Activated T-cell treated with anti-CD3 and anti-CD28 coated beads, Interleukin-2, amount 50 U/mL, for 4 hours (primary cell): ENCODE results near the gene RNF121. TPM values are rescaled to one million over a fixed set of nuclear protein-coding genes. Genes with fewer than 3 reads are reported as not detected.

Experiments
- ATAC-seq, 2 donors: fragments of 200-7000 bp; cut with Tn5 transposase; one replicate each; pipeline ENCODE4 v1.10.0; 2021
- DNase-seq: peaks from one replicate; pipeline ENCODE4 v3.0.0-alpha.2; 2020
- H3K27me3 Mint-ChIP-seq: one replicate; pipeline ENCODE4 v1.8.0; 2021; ENCODE audit warnings: low read depth, mixed read lengths
- H3K36me3 Mint-ChIP-seq: one replicate; pipeline ENCODE4 v1.8.0; 2022; ENCODE audit warnings: mixed read lengths; ENCODE audit not compliant: insufficient read depth
- H3K4me1 Mint-ChIP-seq: one replicate; pipeline ENCODE4 v1.8.0; 2021; ENCODE audit warnings: low read depth, mixed read lengths
- H3K4me3 Mint-ChIP-seq: one replicate; pipeline ENCODE4 v1.8.0; 2021; ENCODE audit warnings: mild to moderate bottlenecking, moderate library complexity, mixed read lengths
- H3K9me3 Mint-ChIP-seq: one replicate; pipeline ENCODE4 v1.8.0; 2021; ENCODE audit warnings: mixed read lengths
- total RNA-seq, 3 donors: library from RNA; stranded (reverse); gene quantifications; one replicate each; pipeline ENCODE4 v1.2.1, GENCODE V29; 2021

RNF121 gene
- total RNA-seq, 3 donors from 2014 or later, result 38.3 to 46.0 (median 43.0) TPM

GRCh38 chr11:71927820-71928736 is 768 bp upstream of the RNF121 start, which contains the start of gene XNDC1N:
Gene XNDC1N (minus strand): TSS chr11:71928594. CDS start chr11:71923353, 5,241 bp downstream.
- Mint-ChIP-seq H3K4me1 (peaks cover 42% of the 10 kb centered on the region), H3K27me3 (no peaks in the 10 kb centered on the region), H3K36me3 (no peaks in the 10 kb centered on the region), H3K4me3 (peak within 1 kb of the TSS; percentile 99), H3K9me3 (no peaks in the 10 kb centered on the region)
- DNase-seq (peak; percentile 30), ATAC-seq (peak; percentile 84 to 86)

DNA sequence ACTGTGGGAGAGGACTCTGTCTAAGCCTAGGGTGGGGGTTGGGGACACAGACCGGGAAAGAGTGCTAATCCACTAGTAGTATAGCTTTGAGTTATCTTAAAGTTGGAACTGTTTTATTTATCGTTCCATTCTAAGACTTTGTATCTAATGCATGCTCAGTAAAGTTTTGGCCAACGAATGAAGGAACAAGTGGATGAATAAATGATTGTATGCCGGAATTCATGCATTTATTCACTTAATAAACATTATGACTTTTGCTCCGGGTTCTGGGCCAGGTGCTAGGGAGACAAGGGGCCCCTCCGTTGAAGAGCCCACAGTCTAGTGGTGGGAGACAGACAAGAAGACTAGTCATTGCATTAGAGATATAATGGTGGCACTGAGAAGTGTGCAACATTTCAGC is 645 bp downstream of the RNF121 start:
- Mint-ChIP-seq H3K4me1 (peaks cover 52% of the 10 kb centered on the region), H3K9me3 (no peaks in the 10 kb centered on the region), H3K4me3 (peak overlapping the region; percentile 99), H3K36me3 (peaks cover 2% of the 10 kb centered on the region), H3K27me3 (no peaks in the 10 kb centered on the region)
- ATAC-seq (no peak), DNase-seq (no peak)

- Mint-ChIP-seq H3K4me1 (peaks cover 54% of the 10 kb centered on the region), H3K27me3 (no peaks in the 10 kb centered on the region), H3K9me3 (no peaks in the 10 kb centered on the region), H3K4me3 (peak overlapping the region; percentile 99), H3K36me3 (peaks cover 2% of the 10 kb centered on the region)
- no peak for DNase-seq
- ATAC-seq, result no peak
Observed at GRCh38 chr11:71930556-71931244, 1.9 kb downstream of the RNF121 start.

- H3K36me3 Mint-ChIP-seq, result peaks cover 2% of the 10 kb centered on the region
Observed at GRCh38 chr11:71931245-71931602, 2.4 kb downstream of the RNF121 start.

GRCh38 chr11:71933141-71933933 is 4.5 kb downstream of the RNF121 start:
- no peaks in the 10 kb centered on the region for H3K9me3 Mint-ChIP-seq
- peaks cover 48% of the 10 kb centered on the region for H3K4me1 Mint-ChIP-seq
- H3K4me3 Mint-ChIP-seq, result no peak overlapping the region

More at GRCh38 chr11:71931245-71931602, 2.4 kb downstream of the RNF121 start:
- Mint-ChIP-seq H3K4me1 (peaks cover 54% of the 10 kb centered on the region), H3K9me3 (no peaks in the 10 kb centered on the region), H3K4me3 (peak overlapping the region; percentile 99), H3K27me3 (no peaks in the 10 kb centered on the region)
- DNase-seq (no peak), ATAC-seq (peak; percentile 3 to 6)

GRCh38 chr11:71934213-71934612 is 5.4 kb downstream of the RNF121 start:
- H3K4me3 Mint-ChIP-seq, result no peak overlapping the region
- H3K36me3 Mint-ChIP-seq, result peaks cover 16% of the 10 kb centered on the region
- DNase-seq, result no peak
- ATAC-seq, result peak in 1 of 2 donors; percentile 31
- H3K27me3 Mint-ChIP-seq, result no peaks in the 10 kb centered on the region
- peaks cover 46% of the 10 kb centered on the region for H3K4me1 Mint-ChIP-seq
- no peaks in the 10 kb centered on the region for H3K9me3 Mint-ChIP-seq

More at GRCh38 chr11:71933141-71933933, 4.5 kb downstream of the RNF121 start:
- H3K36me3 Mint-ChIP-seq, result peaks cover 11% of the 10 kb centered on the region
- ATAC-seq (no peak), DNase-seq (no peak)
- H3K27me3 Mint-ChIP-seq, result no peaks in the 10 kb centered on the region

DNA sequence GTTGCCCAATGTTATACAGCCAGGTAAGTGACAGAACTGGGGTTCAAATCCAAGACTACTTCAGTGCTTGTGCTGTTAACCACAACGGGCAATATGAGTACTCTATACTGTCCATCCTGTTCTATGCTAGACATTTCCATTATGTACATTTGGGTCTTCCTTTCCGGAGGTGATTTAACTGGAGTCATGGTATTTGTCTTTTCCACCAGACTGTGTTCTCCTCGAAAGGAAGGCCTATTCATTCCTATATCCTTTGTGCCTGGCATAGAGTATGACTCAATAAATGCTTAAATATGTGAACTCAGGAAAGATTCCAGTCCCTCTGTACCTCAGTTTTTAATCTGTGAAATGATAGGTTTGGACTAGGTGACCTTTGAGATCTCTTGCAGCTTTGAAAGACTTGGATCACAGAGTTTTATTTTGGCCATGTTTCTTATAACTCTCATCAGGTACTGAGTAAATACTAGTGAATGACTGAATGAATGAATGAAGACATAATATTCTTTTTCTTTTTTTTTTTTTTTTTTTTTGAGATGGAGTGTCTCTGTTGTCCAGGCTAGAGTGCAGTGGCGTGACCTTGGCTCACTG is 6.6 kb downstream of the RNF121 start:
- Mint-ChIP-seq H3K4me1 (peaks cover 34% of the 10 kb centered on the region), H3K4me3 (no peak overlapping the region)

DNA sequence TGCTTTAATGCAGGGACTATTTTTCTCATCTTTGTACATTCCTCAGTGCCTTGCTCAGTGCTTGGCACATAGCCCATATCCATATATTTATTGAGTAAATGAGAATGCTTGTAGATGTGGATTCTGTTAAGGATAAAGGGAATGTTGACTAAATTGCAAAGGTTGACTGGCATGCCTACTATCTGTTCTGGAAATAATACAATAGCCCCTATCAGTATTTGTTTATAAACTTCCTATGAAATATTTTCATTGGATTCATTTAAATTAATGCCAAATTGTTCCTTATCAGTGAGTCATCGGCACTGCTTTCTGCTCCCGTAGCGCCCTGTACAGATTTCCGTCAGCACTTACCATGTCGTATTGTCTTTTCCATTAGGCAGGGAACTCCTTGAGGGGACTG is 8.0 kb downstream of the RNF121 start:
- DNase-seq (no peak), ATAC-seq (no peak)
- no peaks in the 10 kb centered on the region for H3K9me3 Mint-ChIP-seq
- peaks cover 18% of the 10 kb centered on the region for H3K36me3 Mint-ChIP-seq
- no peaks in the 10 kb centered on the region for H3K27me3 Mint-ChIP-seq
- H3K4me1 Mint-ChIP-seq, result peaks cover 21% of the 10 kb centered on the region
- H3K4me3 Mint-ChIP-seq, result no peak overlapping the region

More for the DNA sequence above, 6.6 kb downstream of the RNF121 start:
- Mint-ChIP-seq H3K27me3 (no peaks in the 10 kb centered on the region), H3K36me3 (peaks cover 18% of the 10 kb centered on the region), H3K9me3 (no peaks in the 10 kb centered on the region)
- no peak for ATAC-seq
- DNase-seq, result no peak

- Mint-ChIP-seq H3K4me1 (peaks cover 15% of the 10 kb centered on the region), H3K27me3 (no peaks in the 10 kb centered on the region), H3K36me3 (peaks cover 20% of the 10 kb centered on the region), H3K9me3 (no peaks in the 10 kb centered on the region), H3K4me3 (no peak overlapping the region)
- DNase-seq (no peak), ATAC-seq (no peak)
Observed at GRCh38 chr11:71937826-71938225, 9.0 kb downstream of the RNF121 start.

DNA sequence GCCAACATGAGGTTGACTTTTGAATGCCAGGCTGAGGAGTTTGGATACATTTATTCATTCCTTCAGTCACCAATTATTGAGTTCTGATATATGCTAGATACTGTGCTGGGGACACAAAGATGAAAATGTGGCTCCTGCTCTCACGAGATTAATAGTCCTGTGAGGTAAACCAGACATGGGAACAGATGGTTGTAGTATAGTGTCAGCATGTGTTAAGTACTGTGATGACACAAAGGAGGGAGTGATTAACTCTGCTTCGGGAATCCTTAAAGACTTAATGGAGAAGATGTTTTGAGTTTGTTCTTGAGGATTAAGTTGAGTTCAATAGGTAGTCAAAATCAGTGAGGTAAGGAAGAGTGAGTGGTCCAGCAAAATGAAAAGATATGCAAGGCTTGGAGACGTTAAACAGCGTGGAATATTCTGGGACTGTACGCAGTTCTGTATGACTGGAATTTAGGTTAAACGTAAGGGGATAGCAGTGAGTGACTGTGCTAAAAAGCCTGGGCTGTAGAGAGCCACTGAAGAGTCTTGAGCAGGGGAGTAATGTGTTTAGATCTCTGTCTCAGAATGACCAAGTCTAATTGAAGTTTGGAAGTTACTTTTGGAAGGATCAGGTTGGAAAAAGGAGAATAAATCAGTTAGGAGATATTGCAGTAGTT is 11.8 kb downstream of the RNF121 start:
- no peak for DNase-seq
- Mint-ChIP-seq H3K4me1 (peaks cover 10% of the 10 kb centered on the region), H3K36me3 (peaks cover 24% of the 10 kb centered on the region), H3K9me3 (no peaks in the 10 kb centered on the region), H3K4me3 (no peak overlapping the region), H3K27me3 (no peaks in the 10 kb centered on the region)
- no peak for ATAC-seq

DNA sequence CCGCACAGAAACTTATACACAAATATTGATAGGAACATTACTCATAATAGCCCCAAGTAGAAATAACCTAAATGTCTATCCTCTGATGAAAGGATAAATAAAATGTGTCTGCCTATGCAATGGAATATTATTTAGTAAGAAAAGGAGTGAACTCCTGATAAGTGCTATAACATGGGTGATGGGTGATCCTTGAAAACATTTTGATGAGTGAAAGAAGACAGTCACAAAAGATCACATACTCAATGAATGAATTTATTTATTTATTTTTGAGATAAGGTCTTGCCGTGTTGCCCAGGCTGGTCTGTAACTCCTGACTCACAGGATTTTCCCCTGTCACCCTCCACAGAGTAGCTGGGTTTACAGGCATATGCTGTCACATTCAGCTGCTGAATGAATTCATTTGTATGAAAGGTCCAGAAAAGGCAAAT is 17.3 kb downstream of the RNF121 start:
- Mint-ChIP-seq H3K9me3 (no peaks in the 10 kb centered on the region), H3K27me3 (no peaks in the 10 kb centered on the region), H3K36me3 (peaks cover 15% of the 10 kb centered on the region), H3K4me1 (peaks cover 19% of the 10 kb centered on the region), H3K4me3 (no peak overlapping the region)
- ATAC-seq (peak; percentile 48 to 74), DNase-seq (no peak)

DNA sequence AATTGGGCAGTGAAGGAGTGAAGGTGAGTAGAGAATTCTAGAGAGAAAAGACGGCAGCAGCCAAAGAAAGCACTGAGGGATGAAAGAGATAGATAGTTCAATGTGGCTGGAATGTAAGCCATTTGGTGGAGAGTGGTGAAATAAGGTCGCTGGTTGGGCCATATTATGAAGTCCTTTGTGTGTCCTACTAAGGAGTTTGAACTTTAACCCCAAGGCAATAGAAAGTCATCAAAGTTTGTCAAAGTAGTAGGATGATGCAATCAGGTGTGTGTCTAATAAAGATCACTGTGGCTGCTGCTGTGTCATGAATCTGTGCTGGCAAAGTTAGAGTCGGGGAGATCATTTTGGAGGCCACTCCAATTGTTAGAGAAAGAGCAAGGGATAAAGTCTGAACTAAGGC is 18.7 kb downstream of the RNF121 start:
- Mint-ChIP-seq H3K4me1 (peaks cover 19% of the 10 kb centered on the region), H3K36me3 (peaks cover 13% of the 10 kb centered on the region), H3K27me3 (no peaks in the 10 kb centered on the region), H3K9me3 (no peaks in the 10 kb centered on the region), H3K4me3 (no peak overlapping the region)
- ATAC-seq, result no peak
- no peak for DNase-seq

GRCh38 chr11:71948314-71949027 is 19.6 kb downstream of the RNF121 start:
- no peaks in the 10 kb centered on the region for H3K9me3 Mint-ChIP-seq

More at GRCh38 chr11:71948314-71949027, 19.6 kb downstream of the RNF121 start:
- peaks cover 19% of the 10 kb centered on the region for H3K4me1 Mint-ChIP-seq
- no peak overlapping the region for H3K4me3 Mint-ChIP-seq
- no peak for DNase-seq
- peaks cover 13% of the 10 kb centered on the region for H3K36me3 Mint-ChIP-seq
- no peak for ATAC-seq
- H3K27me3 Mint-ChIP-seq, result no peaks in the 10 kb centered on the region
